ENCODE data around the gene WIPF1. TPM values are rescaled to one million over a fixed set of nuclear protein-coding genes. Genes with fewer than 3 reads are reported as not detected.
"Not testable (repeated sequence)": the region's sequence is repeated elsewhere in the genome, so short reads cannot be mapped to it uniquely, and the experiment has no call there.

Gene WIPF1
- total and polyA plus RNA-seq, 4 donors = 18.5 to 64.1 (median 49.0) TPM

- Histone ChIP-seq H3K36me3 (ENCODE audit: control insufficient read depth in 4 of 4, insufficient read depth in 4 of 4, low read length in 4 of 4) (peaks cover 0 to 4% (median under 1%) of the 10 kb centered on the region in 4 donors), H3K4me1 (ENCODE audit: control insufficient read depth in 5 of 5, insufficient read depth in 5 of 5, low read length in 5 of 5) (no peaks in the 10 kb centered on the region), H3K27ac (ENCODE audit: low read depth in 1 of 2, low read length in 1 of 2) (no peak overlapping the region), H3K4me3 (no peak overlapping the region), H3K27me3 (ENCODE audit: control insufficient read depth in 3 of 3, insufficient read depth in 3 of 3, low read length in 2 of 3) (no peaks in the 10 kb centered on the region), H3K9ac (ENCODE audit: insufficient read depth in 1 of 2, low read length in 2 of 2) (no peak overlapping the region), H3K9me3 (ENCODE audit: control insufficient read depth in 4 of 4, insufficient read depth in 3 of 4, low read length in 3 of 4) (peaks cover 0 to 4% (median 1%) of the 10 kb centered on the region in 4 donors)
- 64 to 89% methylated on average over 5 of the region's 5 CpGs for WGBS, 2 donors
- ATAC-seq (ENCODE audit: insufficient read depth, low FRiP score) (no peak), DNase-seq (no peak)
- TF ChIP-seq CTCF (IDR thresholded peaks at IDR 0.05; ENCODE audit: control extremely low read depth, extremely low read depth) = no peak
Observed at GRCh38 chr2:174553811-174554493, 43.7 kb downstream of the WIPF1 start.

GRCh38 chr2:174552880-174553279 is 44.7 kb downstream of the WIPF1 start:
- no peaks in the 10 kb centered on the region for H3K27me3 ChIP-seq (ENCODE audit: control insufficient read depth in 3 of 3, insufficient read depth in 3 of 3, low read length in 2 of 3)
- no peak for ATAC-seq (ENCODE audit: insufficient read depth, low FRiP score)

GRCh38 chr2:174551697-174552096 is 45.9 kb downstream of the WIPF1 start:
- WGBS, 2 donors = 92 to 95% methylated on average over 4 of the region's 4 CpGs
- Histone ChIP-seq H3K4me3 (no peak overlapping the region), H3K9ac (ENCODE audit: insufficient read depth in 1 of 2, low read length in 2 of 2) (no peak overlapping the region), H3K27ac (ENCODE audit: low read depth in 1 of 2, low read length in 1 of 2) (no peak overlapping the region), H3K9me3 (ENCODE audit: control insufficient read depth in 4 of 4, insufficient read depth in 3 of 4, low read length in 3 of 4) (peaks cover 0 to 4% (median 1%) of the 10 kb centered on the region in 4 donors), H3K27me3 (ENCODE audit: control insufficient read depth in 3 of 3, insufficient read depth in 3 of 3, low read length in 2 of 3) (no peaks in the 10 kb centered on the region), H3K4me1 (ENCODE audit: control insufficient read depth in 5 of 5, insufficient read depth in 5 of 5, low read length in 5 of 5) (no peaks in the 10 kb centered on the region), H3K36me3 (ENCODE audit: control insufficient read depth in 4 of 4, insufficient read depth in 4 of 4, low read length in 4 of 4) (peaks cover 0 to 4% (median 0%) of the 10 kb centered on the region in 4 donors)
- DNase-seq (no peak), ATAC-seq (ENCODE audit: insufficient read depth, low FRiP score) (no peak)
- no peak for TF ChIP-seq CTCF (IDR thresholded peaks at IDR 0.05; ENCODE audit: control extremely low read depth, extremely low read depth)

More at GRCh38 chr2:174552880-174553279, 44.7 kb downstream of the WIPF1 start:
- Histone ChIP-seq H3K4me3 (no peak overlapping the region), H3K4me1 (ENCODE audit: control insufficient read depth in 5 of 5, insufficient read depth in 5 of 5, low read length in 5 of 5) (no peaks in the 10 kb centered on the region), H3K9ac (ENCODE audit: insufficient read depth in 1 of 2, low read length in 2 of 2) (no peak overlapping the region), H3K27ac (ENCODE audit: low read depth in 1 of 2, low read length in 1 of 2) (no peak overlapping the region), H3K9me3 (ENCODE audit: control insufficient read depth in 4 of 4, insufficient read depth in 3 of 4, low read length in 3 of 4) (peaks cover 0 to 4% (median 1%) of the 10 kb centered on the region in 4 donors), H3K36me3 (ENCODE audit: control insufficient read depth in 4 of 4, insufficient read depth in 4 of 4, low read length in 4 of 4) (peaks cover 0 to 4% (median 0%) of the 10 kb centered on the region in 4 donors)
- 96 to 97% methylated on average over 5 of the region's 5 CpGs for WGBS, 2 donors
- no peak for DNase-seq
- TF ChIP-seq CTCF (IDR thresholded peaks at IDR 0.05; ENCODE audit: control extremely low read depth, extremely low read depth) = no peak

GRCh38 chr2:174548646-174549045 is 49.0 kb downstream of the WIPF1 start:
- ATAC-seq (ENCODE audit: insufficient read depth, low FRiP score); H3K4me3 ChIP-seq; H3K27me3 ChIP-seq (ENCODE audit: control insufficient read depth in 3 of 3, insufficient read depth in 3 of 3, low read length in 2 of 3); DNase-seq; H3K9me3 ChIP-seq (ENCODE audit: control insufficient read depth in 4 of 4, insufficient read depth in 3 of 4, low read length in 3 of 4); H3K9ac ChIP-seq (ENCODE audit: insufficient read depth in 1 of 2, low read length in 2 of 2); H3K36me3 ChIP-seq (ENCODE audit: control insufficient read depth in 4 of 4, insufficient read depth in 4 of 4, low read length in 4 of 4); H3K4me1 ChIP-seq (ENCODE audit: control insufficient read depth in 5 of 5, insufficient read depth in 5 of 5, low read length in 5 of 5); H3K27ac ChIP-seq (ENCODE audit: low read depth in 1 of 2, low read length in 1 of 2): not testable (repeated sequence)
- 85 to 96% methylated on average over 17 to 24 of the region's 24 CpGs for WGBS, 2 donors

GRCh38 chr2:174548021-174548420 is 49.6 kb downstream of the WIPF1 start:
- not testable (repeated sequence) for H3K4me3 ChIP-seq; H3K27me3 ChIP-seq (ENCODE audit: control insufficient read depth in 3 of 3, insufficient read depth in 3 of 3, low read length in 2 of 3); H3K9ac ChIP-seq (ENCODE audit: insufficient read depth in 1 of 2, low read length in 2 of 2); H3K4me1 ChIP-seq (ENCODE audit: control insufficient read depth in 5 of 5, insufficient read depth in 5 of 5, low read length in 5 of 5); H3K9me3 ChIP-seq (ENCODE audit: control insufficient read depth in 4 of 4, insufficient read depth in 3 of 4, low read length in 3 of 4); DNase-seq; H3K27ac ChIP-seq (ENCODE audit: low read depth in 1 of 2, low read length in 1 of 2); ATAC-seq (ENCODE audit: insufficient read depth, low FRiP score); H3K36me3 ChIP-seq (ENCODE audit: control insufficient read depth in 4 of 4, insufficient read depth in 4 of 4, low read length in 4 of 4)
- WGBS, 2 donors = 95% methylated on average over 7 of the region's 7 CpGs
